Keratinocyte (primary cell): ENCODE data around the gene TSPEAR.

Experiments
- EZH2 ChIP-seq: IDR thresholded peaks from one replicate; pipeline ENCODE4 v1.6.1; 2012; ENCODE audit warnings: inconsistent platforms, mild to moderate bottlenecking, low read length, moderate library complexity
- TF ChIP-seq, protein P1 (sequence below), 3 experiments: IDR thresholded peaks in 1 of 3; conservative IDR thresholded peaks in 1 of 3; optimal IDR thresholded peaks in 1 of 3; 2 replicates in 2 of 3; 3 replicates in 1 of 3; pipeline versions ENCODE3 to v1.5.1; 2011; ENCODE audit warnings: low read length in 3 of 3, mild to moderate bottlenecking in 3 of 3, moderate library complexity in 2 of 3, control low read depth in 1 of 3, inconsistent platforms in 1 of 3; ENCODE audit not compliant: insufficient read depth in 2 of 3; ENCODE audit errors: extremely low read depth in 1 of 3

DNA sequence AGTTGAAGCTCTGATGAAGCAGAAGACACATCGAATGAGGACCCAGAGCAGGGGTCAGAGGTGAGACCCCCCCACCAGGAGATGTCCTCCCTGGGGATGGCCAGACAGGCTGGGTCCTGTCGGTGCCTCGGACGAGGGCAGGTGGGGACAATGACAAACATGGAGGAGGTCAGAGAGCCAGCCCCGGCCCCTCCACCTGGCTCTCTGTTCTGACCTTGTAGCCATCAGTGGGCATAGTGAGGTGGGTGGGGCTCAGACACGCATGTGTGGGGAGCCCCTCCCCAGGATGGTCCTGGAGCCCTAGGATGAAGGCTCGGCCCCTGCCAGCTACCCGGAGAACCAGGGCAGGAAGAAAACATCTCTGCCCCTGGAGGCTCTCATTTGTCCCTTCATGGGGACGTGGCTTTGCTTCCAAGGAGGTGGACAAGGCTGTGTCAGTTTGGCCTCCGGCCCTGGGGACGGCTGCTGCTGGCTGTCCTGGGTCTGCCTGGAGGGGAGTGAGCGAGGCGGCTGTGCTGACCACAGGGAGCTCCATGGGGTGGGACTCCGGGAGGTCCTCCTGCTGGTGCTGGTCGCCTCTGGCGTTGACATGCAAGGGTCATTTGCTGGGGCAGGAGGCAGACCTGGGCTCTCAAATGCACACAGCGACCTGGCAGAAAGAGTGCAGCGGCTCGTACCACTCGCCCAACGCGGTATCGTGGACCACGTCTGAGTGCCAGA is 121.6 kb downstream of the TSPEAR start:
- TF ChIP-seq, protein P1, sequence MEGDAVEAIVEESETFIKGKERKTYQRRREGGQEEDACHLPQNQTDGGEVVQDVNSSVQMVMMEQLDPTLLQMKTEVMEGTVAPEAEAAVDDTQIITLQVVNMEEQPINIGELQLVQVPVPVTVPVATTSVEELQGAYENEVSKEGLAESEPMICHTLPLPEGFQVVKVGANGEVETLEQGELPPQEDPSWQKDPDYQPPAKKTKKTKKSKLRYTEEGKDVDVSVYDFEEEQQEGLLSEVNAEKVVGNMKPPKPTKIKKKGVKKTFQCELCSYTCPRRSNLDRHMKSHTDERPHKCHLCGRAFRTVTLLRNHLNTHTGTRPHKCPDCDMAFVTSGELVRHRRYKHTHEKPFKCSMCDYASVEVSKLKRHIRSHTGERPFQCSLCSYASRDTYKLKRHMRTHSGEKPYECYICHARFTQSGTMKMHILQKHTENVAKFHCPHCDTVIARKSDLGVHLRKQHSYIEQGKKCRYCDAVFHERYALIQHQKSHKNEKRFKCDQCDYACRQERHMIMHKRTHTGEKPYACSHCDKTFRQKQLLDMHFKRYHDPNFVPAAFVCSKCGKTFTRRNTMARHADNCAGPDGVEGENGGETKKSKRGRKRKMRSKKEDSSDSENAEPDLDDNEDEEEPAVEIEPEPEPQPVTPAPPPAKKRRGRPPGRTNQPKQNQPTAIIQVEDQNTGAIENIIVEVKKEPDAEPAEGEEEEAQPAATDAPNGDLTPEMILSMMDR (optimal IDR thresholded peaks at IDR 0.05 in 1 of 3, IDR thresholded peaks at IDR 0.05 in 1 of 3, conservative IDR thresholded peaks at IDR 0.05 in 1 of 3; ENCODE audit: extremely low read depth in 1 of 3, insufficient read depth in 2 of 3, low read length in 3 of 3) = no peak
- TF ChIP-seq EZH2 = no peak
